ENCODE measurements around the gene TTLL8.

GRCh38 chr22:49998718-49999062, 59.4 kb downstream of the TTLL8 start:
- no peak for TF ChIP-seq FOXA1 (IDR thresholded peaks at IDR 0.05)
- TF ChIP-seq CTCF (IDR thresholded peaks at IDR 0.05; ENCODE audit: low read depth, low read length, missing input control) = no peak
- no peak for TF ChIP-seq RAD21 (IDR thresholded peaks at IDR 0.05)
- no peak for TF ChIP-seq MAX (IDR thresholded peaks at IDR 0.05)
- no peak for TF ChIP-seq ATF3 (IDR thresholded peaks at IDR 0.05)
